Measurements from ENCODE around the gene ANKRD29. TPM values are rescaled to one million over a fixed set of nuclear protein-coding genes. Genes with fewer than 3 reads are reported as not detected.
A peak's percentile ranks its signal among the peaks of the same experiment; 100 is the strongest.

ANKRD29 gene
- total RNA-seq, 4 donors from 2014 or later, result 13.0 to 22.1 (median 16.8) TPM

DNA sequence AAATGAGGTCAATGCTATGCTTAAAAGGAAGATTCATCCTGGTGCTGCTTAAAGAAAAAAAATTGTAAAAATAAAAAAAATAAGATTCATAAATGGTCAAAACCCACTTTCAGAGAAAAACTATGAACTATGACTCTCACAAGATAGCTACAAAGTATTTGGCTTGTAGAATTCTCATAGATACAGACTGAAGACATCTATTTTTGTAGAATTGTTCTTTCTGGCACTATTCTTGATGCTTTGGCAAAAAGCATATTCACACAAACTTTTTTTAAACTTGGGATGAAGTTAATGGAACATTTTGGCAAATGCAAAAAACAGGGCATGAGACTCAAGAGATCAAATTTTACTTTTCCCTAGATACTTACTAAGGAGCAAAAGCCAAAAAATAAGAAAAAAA is 12.5 kb upstream of the ANKRD29 start:
- Histone ChIP-seq H3K36me3 (no peaks in the 10 kb centered on the region), H3K27ac (peak overlapping the region in 1 of 4 donors; percentile 32), H3K9me3 (no peaks in the 10 kb centered on the region), H3K4me3 (no peak overlapping the region), H3K4me1 (no peaks in the 10 kb centered on the region), H3K27me3 (no peaks in the 10 kb centered on the region)
- TF ChIP-seq EP300 (IDR thresholded peaks at IDR 0.05) (no peak), CTCF (IDR thresholded peaks at IDR 0.05) (no peak), POLR2A (IDR thresholded peaks at IDR 0.05) (no peak)
- DNase-seq (ENCODE audit: low spot score in 2 of 2), result no peak

DNA sequence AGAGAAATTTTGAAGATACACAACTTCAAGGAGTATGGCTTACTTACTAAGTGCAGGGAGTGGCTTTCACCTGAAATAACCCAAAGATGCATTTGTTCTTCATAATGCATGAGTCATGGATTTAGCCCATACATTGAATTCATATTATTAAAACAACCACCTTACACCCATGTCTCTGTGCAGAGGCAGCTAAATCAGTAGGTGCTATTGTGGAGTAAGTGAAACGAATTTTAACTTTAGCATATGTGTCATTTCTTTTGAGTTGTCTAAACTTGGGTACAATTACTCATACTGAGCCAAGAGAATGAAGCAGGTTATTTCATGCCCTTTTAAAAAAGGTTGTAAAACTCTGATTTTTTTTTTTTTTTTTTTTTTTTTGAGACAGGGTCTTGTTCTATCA is 11.0 kb upstream of the ANKRD29 start:
- H3K27me3 ChIP-seq, result no peaks in the 10 kb centered on the region
- no peaks in the 10 kb centered on the region for H3K36me3 ChIP-seq
- DNase-seq (ENCODE audit: low spot score in 2 of 2), result no peak
- H3K4me3 ChIP-seq, result no peak overlapping the region
- H3K9me3 ChIP-seq, result no peaks in the 10 kb centered on the region
- 84 to 90% methylated on average over 1 of the region's 1 CpG for WGBS, 2 donors
- TF ChIP-seq EP300 (IDR thresholded peaks at IDR 0.05) (no peak), POLR2A (IDR thresholded peaks at IDR 0.05) (no peak), CTCF (IDR thresholded peaks at IDR 0.05) (no peak)
- no peaks in the 10 kb centered on the region for H3K4me1 ChIP-seq
- H3K27ac ChIP-seq, result no peak overlapping the region

- Histone ChIP-seq H3K4me1 (no peaks in the 10 kb centered on the region), H3K27ac (no peak overlapping the region), H3K9me3 (no peaks in the 10 kb centered on the region), H3K27me3 (no peaks in the 10 kb centered on the region), H3K4me3 (no peak overlapping the region), H3K36me3 (no peaks in the 10 kb centered on the region)
- DNase-seq (ENCODE audit: low spot score in 2 of 2), result no peak
- WGBS, 2 donors, result 31 to 52% methylated on average over 1 of the region's 1 CpG
- TF ChIP-seq CTCF (IDR thresholded peaks at IDR 0.05) (no peak), POLR2A (IDR thresholded peaks at IDR 0.05) (no peak), EP300 (IDR thresholded peaks at IDR 0.05) (no peak)
These were observed 8.9 kb upstream of the ANKRD29 start for GRCh38 chr18:23671564-23671963.

- DNase-seq (ENCODE audit: low spot score in 2 of 2), result no peak
- no peak for TF ChIP-seq CTCF (IDR thresholded peaks at IDR 0.05)
- no peak for TF ChIP-seq EP300 (IDR thresholded peaks at IDR 0.05)
- TF ChIP-seq POLR2A (IDR thresholded peaks at IDR 0.05), result no peak
- no peaks in the 10 kb centered on the region for H3K36me3 ChIP-seq
- H3K9me3 ChIP-seq, result no peaks in the 10 kb centered on the region
- no peaks in the 10 kb centered on the region for H3K27me3 ChIP-seq
- H3K4me3 ChIP-seq, result no peak overlapping the region
- 70 to 74% methylated on average over 4 of the region's 4 CpGs for WGBS, 2 donors
- H3K27ac ChIP-seq, result no peak overlapping the region
- no peaks in the 10 kb centered on the region for H3K4me1 ChIP-seq
These were observed 7.2 kb upstream of the ANKRD29 start for GRCh38 chr18:23669804-23670405.

DNA sequence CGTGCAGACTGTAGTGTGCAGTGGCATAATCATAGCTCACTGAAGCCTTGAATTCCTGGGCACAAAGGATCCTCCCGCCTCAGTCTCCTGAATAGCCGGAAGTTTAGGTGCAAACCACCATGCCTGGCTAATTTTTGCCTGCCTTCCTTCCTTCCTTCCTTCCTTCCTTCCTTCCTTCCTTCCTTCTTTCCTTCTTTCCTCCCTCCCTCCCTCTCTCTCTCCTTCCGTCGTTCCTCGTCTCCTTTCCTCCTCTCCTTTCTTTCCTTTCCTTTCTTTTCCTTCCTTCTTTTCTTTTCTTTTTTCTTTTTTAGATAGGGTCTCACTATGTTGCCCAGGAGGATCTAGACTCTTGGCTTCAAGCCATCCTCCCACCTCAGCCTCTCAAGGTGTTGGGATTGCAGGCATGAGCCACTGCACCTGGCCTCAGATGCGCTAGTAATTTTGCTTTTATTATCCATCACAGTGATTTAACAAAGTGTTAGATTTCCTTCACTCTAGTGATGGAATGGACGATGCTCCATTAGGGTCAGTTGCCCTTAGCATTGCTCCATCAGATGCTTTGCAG is 6.6 kb upstream of the ANKRD29 start:
- H3K4me1 ChIP-seq, result no peaks in the 10 kb centered on the region
- no peaks in the 10 kb centered on the region for H3K36me3 ChIP-seq
- no peak overlapping the region for H3K27ac ChIP-seq
- H3K9me3 ChIP-seq, result no peaks in the 10 kb centered on the region
- no peak for DNase-seq (ENCODE audit: low spot score in 2 of 2)
- H3K4me3 ChIP-seq, result no peak overlapping the region
- no peak for TF ChIP-seq EP300 (IDR thresholded peaks at IDR 0.05)
- TF ChIP-seq POLR2A (IDR thresholded peaks at IDR 0.05), result no peak
- no peak for TF ChIP-seq CTCF (IDR thresholded peaks at IDR 0.05)
- 86 to 90% methylated on average over 8 of the region's 8 CpGs for WGBS, 2 donors
- no peaks in the 10 kb centered on the region for H3K27me3 ChIP-seq
